Neural progenitor cell (in vitro differentiated cells): ENCODE results near the gene MUC21. TPM values are rescaled to one million over a fixed set of nuclear protein-coding genes. Genes with fewer than 3 reads are reported as not detected.

Experiments used
- DNase-seq: peaks from one replicate; pipeline ENCODE4 v3.0.0-alpha.2; 2016; ENCODE audit warnings: low spot score
- H2AFZ ChIP-seq: fragments of 200-600 bp; sonication (generic); replicated peaks from 2 replicates; pipeline ENCODE4 v1.6.1; 2016; ENCODE audit warnings: antibody characterized with exemption
- H3F3A ChIP-seq: fragments of 200-600 bp; sonication (generic); 2 replicates; pipeline ENCODE4 v1.6.1; 2016; ENCODE audit warnings: antibody characterized with exemption, low read depth
- H3K27ac ChIP-seq: fragments of 200-600 bp; sonication (generic); 2 replicates; pipeline ENCODE4 v1.5.1; 2016; ENCODE audit warnings: mild to moderate bottlenecking
- H3K27me3 ChIP-seq: fragments of 200-600 bp; sonication (generic); 2 replicates; pipeline ENCODE4 v1.6.1; 2016; ENCODE audit warnings: mild to moderate bottlenecking, moderate library complexity
- H3K36me3 ChIP-seq: fragments of 200-600 bp; sonication (generic); 2 replicates; pipeline ENCODE4 v1.5.1; 2016
- H3K4me1 ChIP-seq: fragments of 200-600 bp; sonication (generic); 2 replicates; pipeline ENCODE4 v1.6.1; 2016; ENCODE audit warnings: mixed run types
- H3K4me2 ChIP-seq: fragments of 200-600 bp; sonication (generic); 2 replicates; pipeline ENCODE4 v1.6.1; 2016
- H3K4me3 ChIP-seq: fragments of 200-600 bp; sonication (generic); 2 replicates; pipeline ENCODE4 v1.5.1; 2016
- H3K79me2 ChIP-seq: fragments of 200-600 bp; sonication (generic); 2 replicates; pipeline ENCODE4 v1.6.1; 2016; ENCODE audit warnings: low read depth
- H3K9ac ChIP-seq: fragments of 200-600 bp; sonication (generic); 2 replicates; pipeline ENCODE4 v1.6.1; 2016
- H3K9me3 ChIP-seq: fragments of 200-600 bp; sonication (generic); 2 replicates; pipeline ENCODE4 v1.5.1; 2016; ENCODE audit warnings: low read depth
- H4K20me1 ChIP-seq: fragments of 200-600 bp; sonication (generic); 2 replicates; pipeline ENCODE4 v1.6.1; 2016; ENCODE audit warnings: low read depth
- H3K27ac Mint-ChIP-seq: 3 replicates; pipeline ENCODE4 v1.8.0; 2021; ENCODE audit warnings: mixed read lengths
- H3K27me3 Mint-ChIP-seq: 2 replicates; pipeline ENCODE4 v1.8.0; 2022; ENCODE audit warnings: low read depth, mild to moderate bottlenecking, inconsistent platforms, moderate library complexity, mixed read lengths; ENCODE audit not compliant: insufficient read depth
- H3K36me3 Mint-ChIP-seq: 3 replicates; pipeline ENCODE4 v1.8.0; 2021; ENCODE audit warnings: mixed read lengths
- H3K4me1 Mint-ChIP-seq: 3 replicates; pipeline ENCODE4 v1.8.0; 2021; ENCODE audit warnings: mixed read lengths
- H3K4me3 Mint-ChIP-seq: 3 replicates; pipeline ENCODE4 v1.8.0; 2021; ENCODE audit warnings: mild to moderate bottlenecking, moderate library complexity, mixed read lengths
- H3K9me3 Mint-ChIP-seq: 3 replicates; pipeline ENCODE4 v1.8.0; 2020; ENCODE audit warnings: mixed read lengths
- EZH2 ChIP-seq: fragments of 200-600 bp; sonication (generic); IDR thresholded peaks from 2 replicates; pipeline ENCODE4 v1.6.1; 2017; ENCODE audit warnings: antibody characterized with exemption, mild to moderate bottlenecking, moderate library complexity
- EZH2phosphoT487 ChIP-seq: fragments of 200-600 bp; sonication (generic); IDR thresholded peaks from 2 replicates; pipeline ENCODE4 v1.6.1; 2017; ENCODE audit warnings: antibody characterized with exemption
- total RNA-seq: library from RNA; depleted of rRNA; stranded (reverse); fragments of >200 nt; gene quantifications from 2 replicates; pipeline ENCODE4 v1.2.3, GENCODE V29; 2015; ENCODE audit warnings: low replicate concordance
- TF ChIP-seq, protein P1 (sequence below): fragments of 200-600 bp; sonication (generic); IDR thresholded peaks from 2 replicates; pipeline ENCODE4 v1.5.1; 2017; ENCODE audit warnings: antibody characterized with exemption, mild to moderate bottlenecking

MUC21 gene
- total RNA-seq = not detected in 2 replicates

DNA sequence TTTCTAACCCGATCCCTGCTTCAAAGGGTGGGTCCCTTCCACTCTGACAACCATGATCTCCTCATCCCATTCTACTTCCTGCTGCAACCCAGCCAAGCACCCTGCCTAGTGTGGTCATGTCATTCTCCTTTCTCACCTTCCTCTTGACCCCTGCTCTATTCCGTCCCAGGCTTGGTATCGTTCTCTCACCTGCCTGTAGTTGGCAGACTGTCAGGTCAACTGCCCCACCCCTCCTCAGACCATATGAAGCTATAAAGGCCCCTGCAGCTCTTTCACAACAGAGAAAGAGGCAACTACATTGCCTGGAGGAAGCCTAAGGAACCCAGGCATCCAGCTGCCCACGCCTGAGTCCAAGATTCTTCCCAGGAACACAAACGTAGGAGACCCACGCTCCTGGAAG lies at the start of gene MUC21:
Gene MUC21, plus strand, starts transcription at position 280 of the 400 bp plus-strand sequence. CDS start 241 bp downstream, outside the sequence.
- no peak within 1 kb of the TSS for H3K9ac ChIP-seq
- no peak within 1 kb of the TSS for H3K4me3 ChIP-seq
- Mint-ChIP-seq H3K36me3 (no peaks in the 10 kb centered on the region), H3K4me1 (peaks cover 19% of the 10 kb centered on the region), H3K4me3 (peak within 1 kb of the TSS; percentile 63), H3K9me3 (peaks cover 2% of the 10 kb centered on the region), H3K27me3 (peaks cover 3% of the 10 kb centered on the region), H3K27ac (no peak within 1 kb of the TSS)
- H3K27ac ChIP-seq = no peak within 1 kb of the TSS
- H2AFZ ChIP-seq = peak within 1 kb of the TSS; percentile 97
- no peaks in the 10 kb centered on the region for H4K20me1 ChIP-seq
- no peak for TF ChIP-seq EZH2phosphoT487
- no peak for TF ChIP-seq EZH2
- TF ChIP-seq, protein P1, sequence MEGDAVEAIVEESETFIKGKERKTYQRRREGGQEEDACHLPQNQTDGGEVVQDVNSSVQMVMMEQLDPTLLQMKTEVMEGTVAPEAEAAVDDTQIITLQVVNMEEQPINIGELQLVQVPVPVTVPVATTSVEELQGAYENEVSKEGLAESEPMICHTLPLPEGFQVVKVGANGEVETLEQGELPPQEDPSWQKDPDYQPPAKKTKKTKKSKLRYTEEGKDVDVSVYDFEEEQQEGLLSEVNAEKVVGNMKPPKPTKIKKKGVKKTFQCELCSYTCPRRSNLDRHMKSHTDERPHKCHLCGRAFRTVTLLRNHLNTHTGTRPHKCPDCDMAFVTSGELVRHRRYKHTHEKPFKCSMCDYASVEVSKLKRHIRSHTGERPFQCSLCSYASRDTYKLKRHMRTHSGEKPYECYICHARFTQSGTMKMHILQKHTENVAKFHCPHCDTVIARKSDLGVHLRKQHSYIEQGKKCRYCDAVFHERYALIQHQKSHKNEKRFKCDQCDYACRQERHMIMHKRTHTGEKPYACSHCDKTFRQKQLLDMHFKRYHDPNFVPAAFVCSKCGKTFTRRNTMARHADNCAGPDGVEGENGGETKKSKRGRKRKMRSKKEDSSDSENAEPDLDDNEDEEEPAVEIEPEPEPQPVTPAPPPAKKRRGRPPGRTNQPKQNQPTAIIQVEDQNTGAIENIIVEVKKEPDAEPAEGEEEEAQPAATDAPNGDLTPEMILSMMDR = no peak
- DNase-seq = no peak
- peaks cover 11% of the 10 kb centered on the region for H3F3A ChIP-seq
- peaks cover 6% of the 10 kb centered on the region for H3K4me1 ChIP-seq
- no peaks in the 10 kb centered on the region for H3K36me3 ChIP-seq
- H3K9me3 ChIP-seq = no peaks in the 10 kb centered on the region
- H3K4me2 ChIP-seq = no peak within 1 kb of the TSS
- H3K27me3 ChIP-seq = no peaks in the 10 kb centered on the region
- H3K79me2 ChIP-seq = no peaks in the 10 kb centered on the region

DNA sequence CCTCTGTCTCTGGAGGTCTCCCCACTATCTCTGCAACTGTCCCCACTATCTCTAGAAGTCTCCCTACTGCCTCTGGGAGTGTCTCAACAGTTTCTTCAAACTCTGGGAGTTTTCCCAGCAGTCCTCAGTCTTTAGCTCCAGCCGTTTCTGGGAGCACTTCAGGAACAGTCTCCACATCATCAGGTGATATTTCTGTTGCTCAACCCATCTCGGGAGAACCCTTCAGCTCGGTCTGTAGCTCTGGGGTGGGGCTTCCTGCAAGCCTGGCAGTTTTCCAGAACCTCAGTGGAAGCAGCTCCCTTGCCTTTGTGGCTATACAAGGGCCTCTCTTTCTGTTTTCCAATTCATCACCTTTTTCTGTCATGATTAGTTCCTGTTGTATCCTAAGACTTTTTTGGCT lies 48.5 kb upstream of the MUC21 start:
- peaks cover 16% of the 10 kb centered on the region for H3K27me3 Mint-ChIP-seq
- no peaks in the 10 kb centered on the region for H3K79me2 ChIP-seq
- DNase-seq = no peak
- peaks cover 6% of the 10 kb centered on the region for H3K4me1 ChIP-seq
- H3K27ac Mint-ChIP-seq = no peak overlapping the region
- H2AFZ ChIP-seq = no peak overlapping the region
- H3K27ac ChIP-seq = no peak overlapping the region
- H3K36me3 ChIP-seq = no peaks in the 10 kb centered on the region
- no peak overlapping the region for H3K4me3 ChIP-seq
- TF ChIP-seq EZH2 (no peak), EZH2phosphoT487 (no peak)
- TF ChIP-seq, protein P1 = no peak
- peaks cover 5% of the 10 kb centered on the region for H3K4me1 Mint-ChIP-seq
- no peaks in the 10 kb centered on the region for H3K9me3 Mint-ChIP-seq
- no peaks in the 10 kb centered on the region for H4K20me1 ChIP-seq
- peak overlapping the region; percentile 7 for H3K4me3 Mint-ChIP-seq
- no peaks in the 10 kb centered on the region for H3F3A ChIP-seq
- no peaks in the 10 kb centered on the region for H3K9me3 ChIP-seq
- no peak overlapping the region for H3K9ac ChIP-seq
- no peaks in the 10 kb centered on the region for H3K27me3 ChIP-seq
- no peak overlapping the region for H3K4me2 ChIP-seq
- H3K36me3 Mint-ChIP-seq = no peaks in the 10 kb centered on the region

DNA sequence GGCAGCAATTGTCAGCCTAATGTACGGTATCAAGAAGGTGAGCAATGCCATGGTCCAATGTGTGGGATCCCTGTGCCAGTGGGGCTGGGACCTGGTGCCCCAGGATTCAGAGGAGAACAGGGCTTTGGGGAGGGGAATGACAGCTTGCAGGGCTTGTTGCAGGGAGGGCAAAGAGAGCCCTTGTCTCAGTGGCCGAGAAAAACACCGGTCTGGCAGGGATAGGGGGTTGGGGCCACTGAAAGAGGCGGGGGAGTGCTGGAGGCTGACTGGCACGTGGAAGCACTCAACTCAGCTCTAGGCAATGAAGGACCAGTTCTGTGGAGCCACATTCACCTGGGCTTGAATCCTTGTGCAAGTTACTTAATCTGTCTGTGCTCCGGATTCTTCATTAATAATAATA lies 46.3 kb upstream of the MUC21 start:
- peaks cover 12% of the 10 kb centered on the region for H3K4me1 Mint-ChIP-seq

More for the DNA sequence above, 46.3 kb upstream of the MUC21 start:
- Histone ChIP-seq H3K9ac (no peak overlapping the region), H3K4me3 (no peak overlapping the region), H3K9me3 (no peaks in the 10 kb centered on the region), H2AFZ (no peak overlapping the region), H3F3A (no peaks in the 10 kb centered on the region), H3K4me1 (peaks cover 9% of the 10 kb centered on the region), H3K36me3 (no peaks in the 10 kb centered on the region), H3K27ac (no peak overlapping the region), H3K4me2 (no peak overlapping the region), H3K27me3 (no peaks in the 10 kb centered on the region), H4K20me1 (no peaks in the 10 kb centered on the region), H3K79me2 (no peaks in the 10 kb centered on the region)
- H3K27me3 Mint-ChIP-seq = peaks cover 19% of the 10 kb centered on the region
- no peaks in the 10 kb centered on the region for H3K36me3 Mint-ChIP-seq
- no peak for DNase-seq
- no peak overlapping the region for H3K4me3 Mint-ChIP-seq
- no peaks in the 10 kb centered on the region for H3K9me3 Mint-ChIP-seq
- H3K27ac Mint-ChIP-seq = no peak overlapping the region
- TF ChIP-seq, protein P1 = no peak
- TF ChIP-seq EZH2phosphoT487 = no peak
- no peak for TF ChIP-seq EZH2
